Measurements from ENCODE around the gene POLR1D.

DNA sequence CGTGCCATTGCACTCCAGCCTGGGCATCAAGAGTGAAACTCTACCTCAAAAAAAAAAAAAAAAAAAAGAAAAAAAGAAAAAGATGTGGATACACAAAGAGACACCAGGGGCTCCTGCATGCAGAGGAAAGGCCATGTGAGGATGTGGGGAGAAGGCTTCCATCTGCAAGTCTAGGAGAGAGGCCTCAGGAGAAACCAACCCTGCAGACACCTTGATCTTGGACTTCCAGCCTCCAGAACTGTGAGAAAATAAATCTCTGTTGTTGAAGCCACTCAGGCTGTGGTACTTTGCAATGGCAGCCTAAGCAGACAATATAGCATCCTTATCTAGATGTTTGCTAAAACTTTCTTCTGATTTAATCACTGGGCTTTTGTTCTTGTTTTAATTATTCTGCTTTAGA lies 50.3 kb downstream of the POLR1D start:
- TF ChIP-seq, protein P1, sequence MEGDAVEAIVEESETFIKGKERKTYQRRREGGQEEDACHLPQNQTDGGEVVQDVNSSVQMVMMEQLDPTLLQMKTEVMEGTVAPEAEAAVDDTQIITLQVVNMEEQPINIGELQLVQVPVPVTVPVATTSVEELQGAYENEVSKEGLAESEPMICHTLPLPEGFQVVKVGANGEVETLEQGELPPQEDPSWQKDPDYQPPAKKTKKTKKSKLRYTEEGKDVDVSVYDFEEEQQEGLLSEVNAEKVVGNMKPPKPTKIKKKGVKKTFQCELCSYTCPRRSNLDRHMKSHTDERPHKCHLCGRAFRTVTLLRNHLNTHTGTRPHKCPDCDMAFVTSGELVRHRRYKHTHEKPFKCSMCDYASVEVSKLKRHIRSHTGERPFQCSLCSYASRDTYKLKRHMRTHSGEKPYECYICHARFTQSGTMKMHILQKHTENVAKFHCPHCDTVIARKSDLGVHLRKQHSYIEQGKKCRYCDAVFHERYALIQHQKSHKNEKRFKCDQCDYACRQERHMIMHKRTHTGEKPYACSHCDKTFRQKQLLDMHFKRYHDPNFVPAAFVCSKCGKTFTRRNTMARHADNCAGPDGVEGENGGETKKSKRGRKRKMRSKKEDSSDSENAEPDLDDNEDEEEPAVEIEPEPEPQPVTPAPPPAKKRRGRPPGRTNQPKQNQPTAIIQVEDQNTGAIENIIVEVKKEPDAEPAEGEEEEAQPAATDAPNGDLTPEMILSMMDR (IDR thresholded peaks at IDR 0.05) = no peak
- TF ChIP-seq POLR2A (IDR thresholded peaks at IDR 0.05) = no peak
